NCI-H1436 (cell line): ENCODE measurements around the gene SLC25A33.

Experiments used
- DNase-seq: peaks from one replicate; lab custom pipeline; 2025; lab: John Stamatoyannopoulos, UW

The SLC25A33 gene

DNA sequence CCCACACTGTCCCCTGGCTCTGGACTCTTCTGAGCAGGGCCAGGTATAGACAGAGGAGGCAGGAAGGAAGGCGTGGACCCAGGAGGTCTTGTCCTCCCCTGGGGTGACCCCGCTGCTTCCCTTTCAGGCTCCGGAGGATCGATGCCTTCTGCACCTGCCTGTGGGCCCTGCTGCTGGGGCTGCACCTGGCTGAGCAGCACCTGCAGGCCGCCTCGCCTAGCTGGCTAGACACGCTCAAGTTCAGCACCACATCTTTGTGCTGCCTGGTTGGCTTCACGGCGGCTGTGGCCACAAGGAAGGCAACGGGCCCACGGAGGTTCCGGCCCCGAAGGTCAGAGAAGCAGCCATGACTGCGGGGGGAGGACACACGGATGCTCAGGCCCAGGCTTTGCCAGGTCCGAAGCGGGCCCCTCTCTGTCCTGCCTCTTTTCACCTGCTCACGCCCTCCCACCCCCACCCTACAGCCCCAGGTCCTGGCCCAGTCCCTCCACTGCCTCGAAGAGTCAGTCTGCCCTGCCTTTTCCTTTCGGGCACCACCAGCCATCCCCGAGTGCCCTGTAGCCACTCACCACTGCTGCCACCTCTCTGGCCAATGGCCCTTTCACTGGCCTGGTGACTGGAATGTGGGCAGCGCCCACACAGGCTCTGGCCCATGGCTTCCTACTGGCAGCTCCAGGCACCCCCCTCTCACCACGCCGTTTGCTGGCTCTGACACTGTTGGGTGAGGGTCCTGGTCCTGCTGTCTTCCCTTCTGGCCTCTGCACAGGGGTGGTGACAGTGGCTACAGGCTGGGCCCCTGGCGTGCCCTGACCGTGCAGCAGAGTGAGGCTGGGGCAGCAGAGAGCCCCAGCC is 62.9 kb downstream of the SLC25A33 start:
- no peak for DNase-seq

DNA sequence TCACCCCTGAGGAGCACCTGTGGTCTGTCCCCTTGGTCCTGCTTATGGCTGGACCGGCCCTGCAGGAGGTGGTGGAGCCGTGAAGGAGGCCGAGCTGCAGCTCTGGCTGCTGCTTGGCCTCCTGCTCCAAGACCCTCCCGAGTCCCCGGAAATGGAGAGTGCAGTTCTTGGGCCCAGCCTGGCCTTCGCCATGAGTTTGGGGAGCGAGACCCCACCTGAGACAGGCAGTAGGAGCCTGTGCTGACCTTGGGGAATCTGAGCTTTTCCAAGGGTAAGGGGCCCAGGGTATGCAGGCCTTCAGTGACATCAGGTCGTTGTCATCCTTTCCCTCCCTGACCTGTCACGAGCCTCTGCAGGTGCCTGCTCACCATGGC is 63.5 kb downstream of the SLC25A33 start:
- DNase-seq, result no peak

DNA sequence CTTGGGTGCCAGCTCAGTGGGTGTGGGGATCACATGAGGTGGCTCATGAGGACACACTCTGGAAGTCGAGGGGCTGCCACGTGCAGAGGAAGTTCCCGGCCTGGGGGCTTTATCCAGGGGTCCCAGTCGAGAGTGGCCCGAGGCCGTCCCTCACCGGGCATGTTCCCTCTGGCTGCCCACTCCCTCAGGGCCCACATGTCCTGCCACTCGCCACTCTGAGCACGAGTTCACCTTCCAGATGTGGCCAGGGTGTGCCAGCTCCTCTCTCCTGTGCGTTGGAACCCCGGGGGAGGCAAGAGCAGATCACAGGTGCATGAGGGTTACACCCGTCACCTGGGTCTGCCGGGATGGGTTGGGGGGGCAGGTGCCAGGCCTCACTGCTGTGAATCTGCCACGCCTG is 64.0 kb downstream of the SLC25A33 start:
- DNase-seq, result no peak

DNA sequence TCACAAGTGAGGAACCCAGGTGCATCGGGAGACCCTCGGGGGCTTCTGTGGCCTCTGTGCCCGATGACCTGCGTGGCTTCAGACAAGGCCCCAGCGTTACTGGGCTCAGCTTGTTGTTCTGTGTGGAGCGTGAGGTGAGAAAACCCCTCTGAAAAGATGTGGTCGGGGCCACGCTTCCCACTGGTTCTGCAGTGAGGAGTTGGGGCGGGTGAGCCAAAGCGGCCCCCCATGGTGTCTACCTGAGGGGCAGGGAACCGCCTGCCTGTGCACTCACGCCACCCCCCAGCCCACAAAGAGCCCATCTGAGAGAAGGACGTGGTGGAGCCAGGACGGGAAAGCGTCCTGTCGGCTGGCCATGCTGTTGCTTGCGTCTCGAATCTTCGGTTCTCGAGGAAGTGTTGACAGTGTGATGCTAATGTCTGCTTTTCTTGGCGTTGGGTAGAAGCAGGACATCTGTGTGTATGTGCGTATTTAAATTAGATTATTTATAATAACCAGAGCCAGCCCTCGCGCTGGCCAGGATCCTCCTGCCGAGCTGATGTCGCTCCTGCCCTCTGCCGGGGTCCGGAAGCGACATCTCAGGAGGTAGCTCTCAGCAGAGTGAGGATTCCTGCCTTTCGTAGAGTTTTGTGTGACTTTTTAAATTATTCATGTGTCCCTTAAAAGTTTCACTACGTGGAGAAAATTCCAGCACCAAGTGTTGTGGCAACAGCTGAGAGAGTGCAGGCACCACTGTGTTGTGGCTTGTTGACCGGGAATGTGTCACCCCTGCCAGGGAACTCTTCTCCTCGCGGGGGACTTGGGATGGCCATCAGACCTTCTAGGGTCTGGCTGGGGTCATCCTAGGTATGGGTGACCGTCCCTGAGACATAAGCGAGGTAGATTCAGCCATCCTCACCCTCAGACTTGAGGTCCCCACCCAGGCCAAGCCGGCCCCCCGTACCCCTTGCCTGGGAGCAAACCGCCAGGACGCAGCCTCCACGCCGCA is 64.8 kb downstream of the SLC25A33 start:
- DNase-seq, result no peak

DNA sequence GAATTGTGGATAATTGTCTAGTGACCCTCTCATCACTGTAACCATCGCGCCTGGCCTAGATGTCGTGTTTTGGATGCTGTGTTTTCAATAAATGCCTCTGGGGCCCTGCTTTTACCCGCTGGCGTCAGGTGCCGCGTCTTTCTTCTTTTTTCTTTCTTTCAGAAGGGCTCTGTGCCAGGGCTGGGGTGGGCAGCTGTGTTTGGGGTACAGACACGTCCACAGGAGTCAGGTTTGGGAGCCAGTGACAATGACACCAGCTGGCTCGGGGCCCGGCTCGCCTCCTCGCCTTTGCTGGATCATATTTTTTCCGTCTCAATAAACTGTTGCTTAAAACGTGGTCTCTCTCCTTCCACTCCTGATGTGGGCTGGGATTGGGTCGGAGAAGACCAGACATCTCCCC is 65.6 kb downstream of the SLC25A33 start:
- DNase-seq, result no peak

DNA sequence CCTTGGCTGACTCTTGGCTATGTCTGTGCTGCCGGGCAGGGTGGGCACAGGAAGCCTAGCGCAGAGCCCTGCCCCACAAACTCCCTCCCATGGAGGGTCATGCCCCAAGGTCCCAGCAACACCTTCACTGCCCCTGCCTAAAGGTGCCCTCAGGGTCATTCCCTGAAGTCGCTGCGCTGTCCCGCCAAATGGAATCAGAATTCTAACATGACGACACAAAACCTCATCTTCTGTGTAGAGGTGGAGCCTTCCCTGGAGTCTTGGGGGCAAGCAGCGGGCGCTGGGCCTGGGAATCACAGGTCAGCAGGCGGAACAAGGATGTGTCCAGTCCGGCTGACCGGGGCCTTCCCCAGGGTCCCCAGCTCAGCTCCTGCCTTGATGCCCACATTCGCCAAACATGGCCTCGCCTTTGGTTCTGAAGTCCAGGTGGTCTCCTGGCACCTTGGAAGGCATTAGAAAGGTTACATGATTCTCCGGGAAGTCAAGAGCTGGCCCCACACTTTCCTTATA is 66.7 kb downstream of the SLC25A33 start:
- DNase-seq, result no peak

DNA sequence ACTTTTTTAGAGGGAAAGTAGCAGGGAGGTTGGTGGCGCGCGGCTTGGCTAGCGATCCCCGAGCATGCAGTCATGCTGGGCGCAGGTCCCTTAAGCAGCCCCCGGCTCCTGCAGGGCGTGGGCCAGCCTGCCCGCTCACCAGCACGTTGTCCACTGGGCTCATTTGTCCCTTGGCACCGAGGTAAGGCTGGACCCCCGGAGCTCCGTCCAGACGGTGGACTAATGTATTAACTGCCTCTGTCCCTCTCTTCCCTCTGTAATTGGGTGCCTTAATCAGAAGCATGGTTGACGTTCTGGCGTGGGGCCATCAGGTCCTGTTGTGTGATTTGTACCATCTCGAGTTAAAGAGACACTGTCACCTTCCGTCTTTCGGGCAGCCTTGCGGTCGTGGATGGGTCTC is 67.2 kb downstream of the SLC25A33 start:
- DNase-seq, result no peak

DNA sequence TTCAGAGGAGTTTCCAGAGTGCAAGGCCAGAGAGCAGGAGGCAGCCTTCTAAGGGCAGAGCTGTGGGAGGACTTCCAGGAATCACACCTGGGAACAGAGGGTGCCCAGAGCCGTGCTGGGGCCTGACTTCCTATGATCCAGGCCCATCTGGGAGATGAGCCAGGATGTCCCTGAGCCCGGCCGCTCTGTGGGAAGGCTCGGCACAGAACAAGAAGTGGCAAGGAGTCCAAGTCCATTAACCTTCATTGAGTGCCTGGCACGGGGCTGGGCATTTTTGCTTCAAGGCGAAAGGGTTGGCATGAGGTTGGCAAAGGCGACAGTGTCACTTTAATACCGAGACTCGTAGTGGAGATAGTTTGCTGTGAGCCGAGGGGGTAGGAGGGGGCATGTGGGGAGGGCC is 67.7 kb downstream of the SLC25A33 start:
- no peak for DNase-seq

DNA sequence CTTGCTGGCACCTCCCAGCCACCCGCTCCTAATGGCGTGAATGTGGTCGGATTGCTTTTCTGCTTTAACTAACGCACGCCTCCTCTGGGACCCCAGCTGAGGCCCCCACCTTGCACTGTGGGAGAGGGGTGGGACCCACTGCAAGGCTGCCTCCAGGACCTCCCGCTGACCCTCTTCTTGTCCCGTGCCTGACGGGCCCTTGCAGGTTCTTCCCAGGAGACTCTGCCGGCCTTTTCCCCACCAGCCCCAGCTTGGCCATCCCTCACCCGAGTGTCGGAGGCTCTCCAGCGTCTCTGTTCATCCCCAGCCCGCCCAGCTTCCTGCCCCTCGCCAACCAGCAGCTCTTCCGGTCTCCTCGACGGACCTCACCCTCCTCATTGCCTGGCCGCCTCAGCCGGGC is 68.1 kb downstream of the SLC25A33 start:
- no peak for DNase-seq

DNA sequence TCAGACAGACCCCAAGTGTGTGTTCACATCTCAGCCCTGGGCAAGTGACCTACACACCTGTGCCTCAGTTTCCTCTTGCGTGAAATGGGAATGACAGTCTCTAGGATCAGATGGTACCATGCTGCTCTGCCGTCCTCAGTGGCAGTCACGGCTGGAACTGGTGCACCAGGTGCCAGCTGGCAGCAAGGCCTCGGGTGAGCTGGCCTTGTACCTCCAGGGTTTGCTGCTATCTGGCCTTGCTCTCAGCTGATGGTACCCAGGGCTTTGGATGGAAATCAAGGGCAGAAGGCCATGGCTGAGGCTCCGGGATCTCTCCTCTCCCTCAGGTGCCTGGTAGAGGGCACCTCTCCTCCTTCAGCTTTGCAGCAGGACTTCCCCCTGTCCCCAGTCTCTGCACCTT is 70.7 kb downstream of the SLC25A33 start:
- DNase-seq, result no peak

DNA sequence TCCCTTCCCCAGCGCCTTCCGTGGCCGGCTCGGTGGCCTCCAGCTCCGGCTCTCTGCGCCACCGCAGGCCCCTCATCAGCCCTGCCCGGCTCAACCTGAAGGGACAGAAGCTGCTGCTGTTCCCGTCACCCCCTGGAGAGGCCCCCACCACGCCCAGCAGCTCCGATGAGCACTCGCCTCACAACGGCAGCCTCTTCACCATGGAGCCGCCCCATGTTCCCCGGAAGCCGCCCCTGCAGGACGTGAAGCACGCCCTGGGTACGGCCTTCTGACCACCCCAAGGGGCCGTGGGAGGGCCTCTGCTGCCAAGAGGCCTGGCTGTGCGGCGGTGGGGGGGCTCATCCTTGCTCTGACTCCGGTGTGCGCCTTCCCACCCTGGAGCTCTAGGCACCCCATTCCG is 71.3 kb downstream of the SLC25A33 start:
- DNase-seq, result no peak

DNA sequence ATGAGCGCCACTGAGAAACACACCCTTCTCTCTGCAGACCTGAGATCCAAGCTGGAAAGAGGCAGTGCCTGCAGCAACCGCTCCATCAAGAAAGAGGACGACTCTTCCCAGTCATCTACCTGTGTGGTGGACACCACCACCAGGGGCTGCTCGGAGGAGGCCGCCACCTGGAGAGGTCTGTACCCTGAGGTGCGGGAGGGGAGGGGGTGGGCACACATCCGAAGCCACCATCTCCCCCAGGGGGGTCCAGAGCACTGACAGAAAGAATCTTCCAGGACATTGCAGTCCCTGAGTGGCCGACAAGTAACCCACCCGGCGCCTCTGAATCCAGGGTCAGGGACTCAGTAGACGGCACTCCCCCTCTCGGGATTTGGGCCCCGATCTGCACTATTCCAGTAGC is 72.5 kb downstream of the SLC25A33 start:
- no peak for DNase-seq

DNA sequence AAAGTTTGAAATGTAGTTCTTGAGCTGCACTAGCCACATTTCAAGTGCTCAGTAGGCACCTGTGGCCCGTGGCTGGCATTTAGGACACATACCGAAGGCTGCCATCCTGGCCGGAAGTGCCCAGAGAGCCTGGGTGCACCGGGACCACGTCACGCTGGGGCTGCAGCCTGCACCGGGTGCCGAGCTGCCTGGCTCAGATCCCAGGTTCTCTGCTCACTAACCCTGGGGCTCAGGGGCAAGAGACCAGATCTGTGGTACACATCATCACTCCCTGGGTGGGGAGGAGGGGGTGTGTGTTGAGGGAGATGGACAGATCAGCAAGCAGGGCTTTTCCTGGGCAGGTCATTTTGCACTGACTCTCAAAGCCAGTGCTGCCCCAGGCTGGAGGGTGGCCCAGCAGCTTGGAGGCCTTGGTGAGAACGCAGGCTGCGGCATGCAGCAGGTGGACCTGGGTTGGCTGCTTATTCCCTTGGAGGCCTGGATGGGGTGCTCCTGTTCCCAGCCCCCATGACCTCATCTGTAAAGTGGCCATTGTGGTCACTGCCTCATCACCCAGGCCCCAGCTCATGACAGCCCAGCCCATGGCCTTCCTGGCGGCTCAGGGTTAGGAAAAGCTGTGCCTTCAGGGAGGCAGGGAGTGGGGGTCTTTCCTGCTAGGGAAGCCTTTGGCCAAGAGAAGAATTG is 73.0 kb downstream of the SLC25A33 start:
- no peak for DNase-seq

DNA sequence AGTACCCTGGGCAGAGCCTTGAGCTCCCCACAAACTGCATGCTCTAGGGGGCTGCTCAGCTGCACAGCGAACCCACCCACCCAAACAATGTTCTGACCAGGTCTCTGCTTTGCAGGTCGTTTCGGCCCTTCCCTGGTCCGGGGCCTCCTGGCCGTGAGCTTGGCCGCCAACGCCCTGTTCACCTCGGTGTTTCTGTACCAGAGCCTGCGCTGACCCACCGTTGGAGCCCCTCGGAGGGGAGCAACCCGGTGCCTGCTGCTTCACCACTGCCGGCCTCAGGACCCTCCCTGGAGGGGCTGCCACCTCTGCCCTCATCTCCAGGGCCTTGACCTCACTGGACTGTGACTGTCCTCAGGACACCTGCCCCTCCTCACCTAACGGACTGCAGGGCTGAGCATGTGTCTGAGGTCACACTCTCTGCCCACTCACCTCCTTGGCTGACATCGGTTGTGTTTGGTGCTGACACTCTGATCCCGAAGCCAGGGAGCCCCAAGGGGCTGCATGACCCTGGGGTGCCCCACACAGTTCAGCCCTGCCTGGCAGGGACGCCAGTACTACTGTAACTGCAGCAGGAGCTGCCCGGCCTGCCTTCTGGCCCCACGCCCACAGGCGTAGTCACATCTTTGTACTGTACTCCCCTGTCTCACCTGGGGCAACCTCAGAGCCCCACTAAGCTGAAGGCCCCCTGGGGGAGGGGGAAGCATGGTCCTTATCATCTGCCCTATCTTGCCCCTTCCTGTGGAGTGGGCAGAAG is 73.8 kb downstream of the SLC25A33 start:
- DNase-seq, result no peak

DNA sequence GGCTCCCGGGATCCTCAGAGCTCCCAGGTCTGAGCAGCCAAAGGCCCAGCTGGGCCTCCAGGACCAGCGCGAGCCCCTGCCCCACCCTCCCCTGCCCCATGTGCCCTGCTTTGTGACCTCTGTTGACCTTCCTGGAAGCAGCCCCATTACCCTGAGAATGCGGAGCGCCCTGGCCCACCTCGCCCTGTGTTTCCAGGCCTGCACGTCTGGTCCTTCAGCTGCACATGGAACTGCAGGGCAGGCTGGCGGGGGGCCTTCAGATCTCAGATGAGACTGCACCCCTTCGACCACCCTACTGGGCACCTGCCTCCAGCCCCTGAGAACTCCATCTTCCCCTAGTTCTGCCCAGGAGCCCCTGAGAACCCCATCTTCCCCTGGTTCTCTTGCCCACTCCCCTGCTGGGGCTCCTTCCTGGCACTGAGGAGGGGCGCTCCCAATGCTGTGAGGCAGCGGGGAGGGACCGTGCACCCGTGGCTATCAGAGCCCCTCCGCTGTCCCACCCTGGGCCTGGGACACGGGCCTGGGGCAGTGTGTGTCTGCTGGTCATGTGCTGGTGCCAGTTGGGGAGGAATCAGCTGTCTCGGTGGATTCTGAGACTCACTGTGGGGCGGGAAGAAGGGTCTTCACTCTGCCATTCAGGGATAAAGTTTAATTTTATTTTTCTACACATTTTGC is 74.5 kb downstream of the SLC25A33 start:
- DNase-seq, result no peak

DNA sequence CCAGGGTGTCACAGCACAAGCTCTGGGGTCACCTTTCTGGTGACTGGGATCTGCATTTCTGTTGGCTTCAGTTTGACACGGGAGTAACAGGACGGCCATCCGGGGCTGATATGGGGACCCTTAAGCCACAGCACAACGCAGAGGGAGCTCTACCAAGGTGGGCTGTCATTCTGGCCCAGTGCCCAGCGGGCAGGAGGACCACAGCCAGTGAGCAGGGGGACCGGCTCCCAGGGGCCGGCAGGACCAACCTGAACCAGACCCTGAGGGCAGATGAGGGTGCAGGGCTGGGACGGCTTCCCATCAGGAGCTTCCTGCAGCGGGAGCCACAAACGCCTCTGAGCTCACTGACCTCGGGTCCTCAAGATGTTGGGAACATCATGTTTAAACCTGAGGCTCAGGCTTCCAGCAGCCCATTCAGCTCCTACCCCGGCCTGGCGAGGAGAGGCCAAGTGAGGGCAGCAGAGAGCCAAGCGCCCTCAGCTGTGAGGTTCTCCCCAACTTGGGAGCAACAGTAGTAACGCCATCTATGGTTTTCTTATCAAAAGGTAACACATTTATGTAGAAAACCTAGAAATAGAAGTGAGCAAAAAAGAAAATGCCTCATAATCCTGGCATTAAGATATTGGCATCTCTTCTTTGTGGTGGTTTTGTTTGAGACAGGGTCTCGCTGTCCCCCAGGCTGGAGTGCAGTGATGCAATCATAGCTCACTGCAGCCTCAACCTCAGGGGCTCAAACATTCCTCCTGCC is 76.2 kb downstream of the SLC25A33 start:
- DNase-seq, result no peak

DNA sequence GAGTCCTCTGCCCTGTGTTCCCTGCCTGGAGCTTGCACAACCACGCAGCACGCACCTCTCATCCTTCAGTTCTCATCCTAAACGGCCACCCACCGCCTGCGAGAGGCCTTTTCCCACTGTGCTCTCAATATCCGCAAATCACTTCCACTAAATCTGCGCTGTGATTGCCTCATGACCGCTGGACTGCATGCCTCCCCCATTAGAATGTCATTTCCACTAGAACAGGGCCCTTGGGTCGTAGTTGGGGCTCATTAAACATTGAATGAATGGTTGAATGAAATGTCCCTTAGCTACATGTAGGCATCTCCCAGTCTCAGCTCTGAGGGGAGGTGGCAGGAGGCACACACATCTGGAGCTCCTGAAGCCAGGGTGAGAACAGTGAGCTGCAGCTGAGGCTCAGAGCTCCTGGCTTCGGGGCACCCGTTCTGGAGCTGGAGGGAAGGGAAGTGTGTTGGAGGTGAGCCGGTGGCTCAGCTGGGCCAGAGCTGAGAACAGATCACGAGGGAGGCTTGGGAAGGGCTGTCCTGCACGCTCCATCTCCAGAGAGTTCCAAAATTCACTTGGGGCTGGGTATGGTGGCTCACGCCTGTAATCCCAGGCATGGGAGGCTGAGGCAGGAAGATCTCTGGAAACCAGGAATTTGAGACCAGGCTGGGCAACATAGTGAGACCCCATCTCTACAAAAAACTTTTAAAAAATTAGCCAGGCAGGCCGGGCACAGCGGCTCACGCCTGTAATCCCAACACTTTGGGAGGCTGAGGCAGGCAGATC is 79.8 kb downstream of the SLC25A33 start:
- DNase-seq, result no peak

DNA sequence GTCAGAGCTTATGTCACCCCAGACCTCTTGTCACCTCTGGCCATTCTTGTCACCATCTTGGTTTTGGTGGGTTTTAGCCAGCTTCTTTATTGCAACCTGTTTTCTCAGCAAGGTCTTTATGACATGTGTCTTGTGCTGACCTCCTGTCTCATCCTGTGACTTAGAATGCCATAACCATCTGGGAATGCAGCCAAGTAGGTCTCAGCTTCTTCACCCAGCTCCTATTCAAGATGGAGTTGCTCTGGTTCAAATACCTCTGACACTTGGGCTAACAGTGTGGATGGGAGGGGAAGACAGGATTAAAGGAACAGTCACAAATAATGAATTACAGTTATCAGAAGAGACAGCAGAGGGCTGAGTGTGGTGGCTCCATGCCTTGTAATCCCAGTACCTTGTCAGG is 81.8 kb downstream of the SLC25A33 start:
- no peak for DNase-seq

DNA sequence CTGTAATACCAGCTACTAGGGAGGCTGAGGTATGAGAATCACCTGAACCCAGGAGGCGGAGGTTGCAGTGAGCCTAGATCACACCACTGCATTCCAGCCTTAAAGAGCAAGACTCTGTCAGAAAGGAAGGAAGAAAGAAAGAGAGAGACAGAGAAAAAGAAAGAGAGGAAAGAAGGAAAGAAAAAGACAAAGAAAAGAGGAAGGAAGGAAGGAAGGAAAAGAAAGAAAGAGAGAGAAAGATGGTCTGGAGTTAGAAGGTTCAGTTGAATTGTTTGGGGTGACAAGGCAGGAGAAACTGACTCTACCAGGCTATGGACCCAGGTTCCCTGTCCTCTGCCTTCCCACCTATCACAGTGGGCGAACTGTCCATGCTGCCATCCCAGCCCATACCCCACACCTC is 84.8 kb downstream of the SLC25A33 start:
- DNase-seq, result no peak
